BE2C (cell line): ENCODE data around the gene CCDC9.
"Not testable (repeated sequence)": the region's sequence is repeated elsewhere in the genome, so short reads cannot be mapped to it uniquely, and the experiment has no call there.

ENCODE experiments used
- DNase-seq: peaks from one replicate; pipeline ENCODE4 v3.0.0-alpha.2; 2020
- H3K27me3 ChIP-seq: fragments of 250-450 bp; sonication (Bioruptor Pico); 2 replicates; pipeline ENCODE4 v1.5.1; 2020; ENCODE audit warnings: mild to moderate bottlenecking
- H3K36me3 ChIP-seq: fragments of 250-450 bp; sonication (Bioruptor Pico); 2 replicates; pipeline ENCODE4 v1.5.1; 2020; ENCODE audit warnings: mild to moderate bottlenecking
- H3K4me1 ChIP-seq: fragments of 250-450 bp; sonication (Bioruptor Pico); 2 replicates; pipeline ENCODE4 v1.5.1; 2020
- H3K4me3 ChIP-seq: 2 replicates; pipeline ENCODE4 v1.5.1; 2011; ENCODE audit warnings: low read depth, low read length
- H3K9me3 ChIP-seq: fragments of 250-450 bp; sonication (Bioruptor Pico); 2 replicates; pipeline ENCODE4 v1.5.1; 2020
- TF ChIP-seq, protein P1 (sequence below): IDR thresholded peaks from 2 replicates; pipeline ENCODE4 v1.5.1; 2012; ENCODE audit warnings: mild to moderate bottlenecking, low read depth, low read length

Gene CCDC9

DNA sequence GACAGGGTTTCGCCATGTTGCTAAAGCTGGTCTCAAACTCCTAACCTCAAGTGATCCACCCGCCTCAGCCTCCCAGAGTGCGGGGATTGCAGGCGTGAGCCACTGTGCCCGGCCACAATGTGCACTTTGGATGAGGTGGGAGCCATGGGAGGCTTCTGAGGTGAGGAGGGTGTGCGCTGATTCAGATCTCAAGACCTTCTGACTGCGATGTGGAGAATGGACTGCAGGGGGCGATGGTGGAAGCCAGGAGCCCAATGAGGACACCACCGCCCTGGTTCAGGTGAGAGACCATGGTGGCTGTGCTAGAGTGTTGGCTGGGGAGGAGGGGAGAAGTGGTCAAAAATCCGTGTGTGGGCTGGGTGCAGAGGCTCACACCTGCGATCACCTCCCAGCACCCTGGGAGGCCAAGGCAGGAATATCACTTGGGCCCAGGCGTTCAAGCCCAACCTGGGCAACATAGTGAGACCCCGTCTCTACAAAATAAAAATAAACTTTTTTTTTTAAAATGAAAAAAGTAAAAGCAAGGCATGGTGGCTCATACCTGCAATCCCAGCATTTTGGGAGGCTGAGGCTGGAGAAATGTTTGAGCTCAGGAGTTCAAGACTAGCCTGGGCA, 24.0 kb downstream of the CCDC9 start:
- no peaks in the 10 kb centered on the region for H3K27me3 ChIP-seq
- TF ChIP-seq, protein P1, sequence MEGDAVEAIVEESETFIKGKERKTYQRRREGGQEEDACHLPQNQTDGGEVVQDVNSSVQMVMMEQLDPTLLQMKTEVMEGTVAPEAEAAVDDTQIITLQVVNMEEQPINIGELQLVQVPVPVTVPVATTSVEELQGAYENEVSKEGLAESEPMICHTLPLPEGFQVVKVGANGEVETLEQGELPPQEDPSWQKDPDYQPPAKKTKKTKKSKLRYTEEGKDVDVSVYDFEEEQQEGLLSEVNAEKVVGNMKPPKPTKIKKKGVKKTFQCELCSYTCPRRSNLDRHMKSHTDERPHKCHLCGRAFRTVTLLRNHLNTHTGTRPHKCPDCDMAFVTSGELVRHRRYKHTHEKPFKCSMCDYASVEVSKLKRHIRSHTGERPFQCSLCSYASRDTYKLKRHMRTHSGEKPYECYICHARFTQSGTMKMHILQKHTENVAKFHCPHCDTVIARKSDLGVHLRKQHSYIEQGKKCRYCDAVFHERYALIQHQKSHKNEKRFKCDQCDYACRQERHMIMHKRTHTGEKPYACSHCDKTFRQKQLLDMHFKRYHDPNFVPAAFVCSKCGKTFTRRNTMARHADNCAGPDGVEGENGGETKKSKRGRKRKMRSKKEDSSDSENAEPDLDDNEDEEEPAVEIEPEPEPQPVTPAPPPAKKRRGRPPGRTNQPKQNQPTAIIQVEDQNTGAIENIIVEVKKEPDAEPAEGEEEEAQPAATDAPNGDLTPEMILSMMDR = peak; percentile 52
- DNase-seq = peak; percentile 51
- no peaks in the 10 kb centered on the region for H3K9me3 ChIP-seq
- no peaks in the 10 kb centered on the region for H3K4me1 ChIP-seq
- no peaks in the 10 kb centered on the region for H3K36me3 ChIP-seq
- no peak overlapping the region for H3K4me3 ChIP-seq

DNA sequence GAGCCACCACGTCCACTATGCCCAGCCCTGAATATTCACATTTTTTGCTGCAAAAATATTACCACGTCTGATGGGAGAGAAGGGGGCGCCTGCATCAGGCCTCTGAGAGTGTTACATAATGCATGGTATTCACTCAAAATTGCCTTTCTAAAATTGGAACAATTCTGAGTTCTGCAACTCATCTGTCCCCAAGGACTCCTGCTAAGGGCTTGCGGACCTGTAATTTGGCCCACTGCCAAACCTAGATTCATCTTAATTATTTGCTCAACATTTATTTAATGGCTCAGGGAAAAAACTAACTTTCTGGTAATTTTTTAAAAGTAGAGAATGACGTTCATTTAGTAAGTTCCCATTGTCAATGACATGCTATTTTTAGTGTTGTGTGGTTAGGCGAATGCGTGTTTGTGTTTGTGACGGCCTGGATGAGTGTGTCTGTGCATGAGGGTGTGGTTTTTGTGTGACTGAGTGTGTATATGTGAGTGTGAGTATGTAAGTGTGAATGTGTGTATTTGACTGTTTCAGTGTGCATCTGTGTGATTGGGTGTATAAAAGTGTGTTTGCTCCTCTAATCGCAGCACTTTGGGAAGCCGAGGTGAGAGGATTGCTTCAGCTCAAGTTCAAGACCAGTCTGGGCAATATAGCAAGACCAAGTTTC, 27.2 kb downstream of the CCDC9 start:
- Histone ChIP-seq H3K4me1 (no peaks in the 10 kb centered on the region), H3K27me3 (no peaks in the 10 kb centered on the region), H3K4me3 (no peak overlapping the region), H3K36me3 (no peaks in the 10 kb centered on the region), H3K9me3 (no peaks in the 10 kb centered on the region)
- TF ChIP-seq, protein P1 = no peak
- no peak for DNase-seq

DNA sequence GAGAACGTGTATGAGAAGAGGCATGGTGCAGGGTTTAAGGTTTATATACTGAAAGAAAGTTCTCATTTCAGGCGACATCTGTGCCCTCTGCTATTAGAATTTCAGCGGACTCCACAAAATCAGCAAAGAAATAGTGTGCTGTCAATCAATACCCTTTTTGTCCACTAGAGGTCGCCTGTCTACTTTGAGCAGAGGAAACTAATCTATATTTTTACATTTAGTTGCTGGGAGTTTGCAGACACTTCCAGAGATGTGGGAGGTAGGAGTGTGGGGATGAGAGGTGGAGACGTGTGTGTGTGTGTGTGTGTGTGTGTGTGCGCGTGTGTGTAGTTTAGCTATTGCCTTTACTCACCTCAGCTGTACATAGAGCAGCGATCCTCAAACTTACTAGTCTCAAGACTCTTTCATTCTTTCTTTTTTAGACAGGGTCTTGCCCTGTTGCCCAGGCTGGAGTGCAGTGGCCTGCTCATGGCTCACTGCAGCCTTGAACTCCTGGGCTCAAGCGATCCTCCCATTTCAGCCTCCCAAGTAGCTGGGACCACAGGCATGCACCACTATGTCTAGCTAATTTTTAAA, 28.1 kb downstream of the CCDC9 start:
- peak; percentile 67 for DNase-seq
- no peak overlapping the region for H3K4me3 ChIP-seq
- H3K27me3 ChIP-seq = no peaks in the 10 kb centered on the region
- TF ChIP-seq, protein P1 = peak; percentile 91
- H3K4me1 ChIP-seq = no peaks in the 10 kb centered on the region
- no peaks in the 10 kb centered on the region for H3K36me3 ChIP-seq
- no peaks in the 10 kb centered on the region for H3K9me3 ChIP-seq

DNA sequence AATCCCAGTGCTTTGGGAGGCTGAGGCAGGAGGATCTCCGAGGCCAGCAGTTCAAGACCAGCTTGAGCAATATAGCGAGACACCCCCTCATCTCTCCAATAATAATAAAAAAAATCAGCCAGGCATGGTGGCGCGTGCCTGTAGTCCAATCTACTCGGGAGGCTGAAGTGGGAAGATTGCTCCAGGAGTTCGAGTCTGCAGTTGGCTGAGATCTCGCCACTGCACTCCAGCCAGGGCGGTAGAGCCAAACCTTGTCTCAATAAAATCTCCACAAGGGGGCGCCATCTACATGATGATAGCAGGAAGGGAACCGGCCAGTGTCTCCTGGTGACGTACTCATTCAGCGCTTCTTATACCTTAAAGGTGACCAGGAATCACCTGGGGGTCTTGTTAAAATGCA, 39.7 kb downstream of the CCDC9 start:
- no peaks in the 10 kb centered on the region for H3K9me3 ChIP-seq
- H3K27me3 ChIP-seq = no peaks in the 10 kb centered on the region

DNA sequence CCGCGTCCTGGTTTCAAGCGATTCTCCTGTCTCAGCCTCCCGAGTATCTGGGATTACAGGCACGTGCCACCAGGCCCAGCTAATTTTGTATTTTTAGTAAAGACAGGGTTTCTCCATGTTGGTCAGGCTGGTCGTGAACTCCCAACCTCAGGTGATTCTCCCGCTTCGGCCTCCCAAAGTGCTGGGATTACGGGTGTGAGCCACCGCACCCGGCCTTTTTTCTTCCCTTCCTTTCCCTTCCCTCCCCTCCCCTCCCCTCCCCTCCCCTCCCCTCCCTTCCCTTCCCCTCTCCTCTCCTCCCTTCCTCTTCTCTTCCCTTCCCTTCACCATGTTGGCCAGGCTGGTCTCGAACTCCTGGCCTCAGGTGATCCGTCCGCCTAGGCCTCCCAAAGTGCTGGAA, 44.5 kb downstream of the CCDC9 start:
- not testable (repeated sequence) for H3K4me1 ChIP-seq, H3K9me3 ChIP-seq, H3K4me3 ChIP-seq, H3K36me3 ChIP-seq, H3K27me3 ChIP-seq, DNase-seq

More for the DNA sequence above, 39.7 kb downstream of the CCDC9 start:
- no peaks in the 10 kb centered on the region for H3K4me1 ChIP-seq
- H3K36me3 ChIP-seq = no peaks in the 10 kb centered on the region
- TF ChIP-seq, protein P1 = peak; percentile 81
- peak; percentile 88 for DNase-seq
- H3K4me3 ChIP-seq = no peak overlapping the region

DNA sequence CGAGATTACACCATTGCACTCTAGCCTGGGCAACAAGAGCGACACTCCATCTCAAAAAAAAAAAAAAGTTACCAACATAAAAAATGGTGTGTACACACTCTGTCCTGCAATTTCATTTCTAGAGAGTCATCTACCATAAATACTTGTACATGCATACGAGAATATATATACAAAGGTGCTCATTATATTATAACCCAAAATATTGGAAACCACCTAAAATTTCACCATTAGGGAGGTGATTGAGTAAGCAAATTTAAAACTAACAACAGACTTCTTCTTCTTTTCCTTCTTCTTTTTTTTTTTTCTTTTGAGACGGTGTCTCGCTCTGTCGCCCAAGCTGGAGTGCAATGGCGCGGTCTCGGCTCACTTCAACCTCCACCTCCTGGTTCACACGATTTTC, 45.9 kb downstream of the CCDC9 start:
- no peak overlapping the region for H3K4me3 ChIP-seq
- no peaks in the 10 kb centered on the region for H3K36me3 ChIP-seq
- H3K4me1 ChIP-seq = no peaks in the 10 kb centered on the region
- no peak for DNase-seq
- H3K9me3 ChIP-seq = no peaks in the 10 kb centered on the region
- TF ChIP-seq, protein P1 = no peak
- H3K27me3 ChIP-seq = no peaks in the 10 kb centered on the region; the same call in 1 of the 2 replicates
